Stimulated activated naive CD8-positive, alpha-beta T cell treated with anti-CD3 and anti-CD28 coated beads, Interleukin-15, Interleukin-2, amounts not matched to agents 100 ng/mL and 50 ng/mL, for 24 hours (primary cell): ENCODE measurements around the gene ASB6.
A peak's percentile ranks its signal among the peaks of the same experiment; 100 is the strongest.
"Not testable (repeated sequence)": the region's sequence is repeated elsewhere in the genome, so short reads cannot be mapped to it uniquely, and the experiment has no call there.

Experiments used
- H3K27ac Mint-ChIP-seq: one replicate; pipeline ENCODE4 v1.8.0; 2021; ENCODE audit warnings: mild to moderate bottlenecking, mixed read lengths
- H3K27me3 Mint-ChIP-seq: one replicate; pipeline ENCODE4 v1.8.0; 2021; ENCODE audit warnings: mixed read lengths
- H3K36me3 Mint-ChIP-seq: one replicate; pipeline ENCODE4 v1.8.0; 2021; ENCODE audit warnings: low read depth, mixed read lengths
- H3K4me1 Mint-ChIP-seq: one replicate; pipeline ENCODE4 v1.8.0; 2021; ENCODE audit warnings: low read depth, mixed read lengths
- H3K4me3 Mint-ChIP-seq: one replicate; pipeline ENCODE4 v1.8.0; 2021; ENCODE audit warnings: mild to moderate bottlenecking, mixed read lengths
- H3K9me3 Mint-ChIP-seq: one replicate; pipeline ENCODE4 v1.8.0; 2021; ENCODE audit warnings: mixed read lengths

The ASB6 gene

DNA sequence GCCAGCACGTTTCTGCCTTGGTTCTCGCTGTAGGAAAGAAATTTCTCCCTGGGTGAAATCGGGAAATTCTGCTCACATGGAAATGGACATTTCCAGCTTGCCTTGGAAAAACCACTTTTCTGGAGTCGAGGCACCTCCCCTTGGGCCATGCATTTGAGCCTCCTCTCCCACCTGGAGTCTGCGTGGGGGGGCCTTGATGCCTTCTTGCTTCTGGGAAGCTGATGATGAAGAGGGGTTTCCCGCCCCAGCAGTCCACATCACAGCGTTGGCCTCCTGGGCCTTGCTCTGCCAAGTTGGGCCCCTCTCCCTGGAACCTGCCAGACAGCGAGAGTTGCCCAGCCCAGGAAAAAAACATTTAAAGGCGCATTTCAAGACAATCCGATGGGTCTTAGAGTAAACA, 1.8 kb upstream of the ASB6 start:
- Mint-ChIP-seq H3K9me3 (no peaks in the 10 kb centered on the region), H3K36me3 (no peaks in the 10 kb centered on the region), H3K4me3 (no peak overlapping the region), H3K27ac (no peak overlapping the region), H3K27me3 (no peaks in the 10 kb centered on the region), H3K4me1 (peaks cover 17% of the 10 kb centered on the region)

DNA sequence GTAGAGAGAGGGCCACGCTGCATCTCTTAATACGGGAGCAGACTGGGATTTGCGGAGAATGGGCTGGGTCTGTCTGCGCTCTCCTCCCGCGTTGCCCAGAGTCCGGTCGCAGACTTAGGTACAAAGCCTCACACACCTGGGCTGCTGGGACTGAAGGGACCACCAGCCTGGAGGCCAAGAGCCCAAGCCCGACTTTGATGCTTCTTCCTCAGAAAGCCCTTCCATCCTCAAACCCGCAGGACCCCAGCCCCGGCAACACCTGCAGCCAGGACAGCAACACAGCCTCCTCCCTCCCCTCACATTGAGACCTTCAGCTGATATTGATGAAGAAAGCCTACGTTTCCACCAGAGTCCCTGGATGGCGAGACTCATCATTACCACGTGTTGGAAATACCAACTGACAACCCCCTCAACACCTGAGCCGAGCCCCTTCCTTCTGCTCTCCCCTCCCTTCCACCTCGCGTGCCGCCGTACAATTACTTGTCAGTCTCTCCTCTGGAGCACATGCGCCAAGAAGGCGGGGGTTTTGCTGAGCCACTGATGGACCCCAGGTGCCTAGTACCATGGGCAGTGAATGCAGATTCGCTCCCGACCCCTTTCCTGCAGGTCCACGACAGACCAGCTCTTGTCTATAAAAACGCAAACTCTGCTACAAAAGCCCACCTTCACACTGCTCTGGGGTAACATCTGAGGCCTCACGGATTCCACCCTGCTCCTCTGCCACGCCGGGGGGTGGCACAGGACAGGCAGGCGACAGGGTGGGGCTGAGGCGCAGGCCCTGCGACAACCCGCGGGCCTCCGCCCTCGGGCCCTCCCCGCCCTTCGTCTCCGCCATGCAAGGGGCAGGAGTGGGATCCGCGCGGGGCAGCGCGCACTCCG, 841 bp downstream of the ASB6 start:
- H3K9me3 Mint-ChIP-seq, result no peaks in the 10 kb centered on the region
- peaks cover 13% of the 10 kb centered on the region for H3K36me3 Mint-ChIP-seq
- peak overlapping the region; percentile 89 for H3K4me3 Mint-ChIP-seq
- H3K27ac Mint-ChIP-seq, result peak overlapping the region; percentile 75
- no peaks in the 10 kb centered on the region for H3K27me3 Mint-ChIP-seq
- H3K4me1 Mint-ChIP-seq, result peaks cover 17% of the 10 kb centered on the region

DNA sequence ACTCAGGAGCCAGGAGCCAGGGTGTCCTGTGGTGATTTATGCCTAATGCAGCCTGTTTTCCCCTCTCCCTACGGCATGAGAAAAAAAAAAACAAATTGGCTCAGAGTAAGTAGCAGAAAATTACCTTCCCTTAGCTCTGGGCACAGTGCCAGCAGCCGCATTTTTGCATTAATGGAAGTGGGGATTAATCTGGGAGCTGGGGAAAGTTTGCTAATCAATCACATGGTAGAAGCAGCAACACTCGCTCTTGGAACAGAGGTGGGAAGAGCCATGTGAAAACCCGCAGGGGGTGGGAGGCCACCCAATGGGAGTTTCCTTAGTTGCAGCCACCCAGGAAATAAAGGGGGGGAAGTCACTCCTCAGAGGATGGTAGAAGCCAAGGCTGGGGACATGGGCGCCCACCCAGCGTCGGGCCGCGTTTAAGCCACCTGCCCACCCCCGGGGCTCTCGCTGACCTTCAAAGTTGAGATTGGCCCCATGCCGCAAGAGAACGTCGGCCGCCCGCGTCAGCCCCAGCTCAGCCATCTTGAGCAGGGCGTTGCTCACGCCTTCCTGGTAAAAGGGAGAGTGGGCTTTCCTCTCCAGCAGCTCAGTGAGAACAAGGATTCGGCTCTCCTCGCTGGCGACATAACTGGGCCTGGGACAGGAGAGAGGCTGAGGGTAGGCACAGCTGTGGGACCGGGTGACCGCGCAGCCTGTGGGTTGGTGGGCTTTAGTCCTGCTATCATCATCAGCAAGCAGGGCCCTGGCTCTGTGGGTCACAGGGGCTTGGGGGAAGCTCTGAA, 1.7 kb downstream of the ASB6 start:
- Mint-ChIP-seq H3K27ac (no peak overlapping the region), H3K9me3 (no peaks in the 10 kb centered on the region)

DNA sequence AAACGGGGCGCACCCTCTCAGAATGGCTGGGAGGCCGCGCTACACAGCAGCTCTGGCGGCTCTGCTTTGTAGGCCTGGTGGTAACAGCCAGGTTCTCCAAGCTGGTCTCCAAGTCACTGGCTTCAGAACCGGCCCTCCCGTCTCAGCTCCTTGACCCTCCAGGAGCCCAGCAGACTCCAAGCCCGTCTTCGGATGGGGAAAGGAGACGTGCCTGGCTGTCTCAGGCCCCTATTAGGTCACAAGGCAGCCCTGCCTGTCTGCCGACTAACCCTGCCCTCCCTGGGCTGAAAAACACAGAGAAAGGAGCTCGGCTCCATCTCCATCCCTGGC, 2.2 kb downstream of the ASB6 start:
- Mint-ChIP-seq H3K9me3 (no peaks in the 10 kb centered on the region), H3K27ac (no peak overlapping the region), H3K36me3 (peaks cover 25% of the 10 kb centered on the region), H3K4me1 (peaks cover 17% of the 10 kb centered on the region), H3K27me3 (no peaks in the 10 kb centered on the region), H3K4me3 (peak overlapping the region; percentile 89)

More for the DNA sequence above, 1.7 kb downstream of the ASB6 start:
- Mint-ChIP-seq H3K27me3 (no peaks in the 10 kb centered on the region), H3K4me1 (peaks cover 17% of the 10 kb centered on the region), H3K4me3 (peak overlapping the region; percentile 89), H3K36me3 (peaks cover 19% of the 10 kb centered on the region)

DNA sequence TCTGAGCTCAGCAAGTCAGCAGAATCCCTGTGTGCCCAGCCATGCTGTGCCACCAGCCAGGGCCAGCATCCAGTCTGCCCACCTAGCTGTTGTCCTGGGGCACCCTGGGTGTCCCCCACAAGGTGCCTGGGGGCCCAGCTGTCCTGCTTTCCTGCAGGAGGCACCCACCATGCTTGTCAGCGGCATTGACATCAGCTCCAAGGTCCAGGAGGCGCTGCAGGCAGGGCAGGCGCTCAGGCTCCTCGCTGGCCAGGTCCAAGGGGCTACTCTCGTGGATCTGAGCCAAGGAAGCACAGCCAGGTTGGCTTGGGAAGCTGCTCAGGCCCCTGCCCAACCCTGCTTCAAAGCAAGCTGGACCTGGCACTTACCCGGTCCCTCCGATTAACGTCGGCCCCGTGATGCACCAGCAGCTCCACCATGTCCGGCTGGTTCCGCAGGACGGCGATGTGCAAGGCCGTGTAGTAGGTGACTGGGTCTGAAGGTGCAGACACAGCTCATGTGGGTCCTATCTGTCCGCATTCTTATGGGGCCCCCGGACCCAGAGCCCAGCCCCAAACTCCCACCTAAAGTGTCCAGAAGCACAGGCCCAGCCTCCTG, 2.8 kb downstream of the ASB6 start:
- Mint-ChIP-seq H3K9me3 (no peaks in the 10 kb centered on the region), H3K36me3 (peaks cover 26% of the 10 kb centered on the region), H3K4me1 (peaks cover 17% of the 10 kb centered on the region), H3K4me3 (no peak overlapping the region), H3K27ac (no peak overlapping the region), H3K27me3 (no peaks in the 10 kb centered on the region)

DNA sequence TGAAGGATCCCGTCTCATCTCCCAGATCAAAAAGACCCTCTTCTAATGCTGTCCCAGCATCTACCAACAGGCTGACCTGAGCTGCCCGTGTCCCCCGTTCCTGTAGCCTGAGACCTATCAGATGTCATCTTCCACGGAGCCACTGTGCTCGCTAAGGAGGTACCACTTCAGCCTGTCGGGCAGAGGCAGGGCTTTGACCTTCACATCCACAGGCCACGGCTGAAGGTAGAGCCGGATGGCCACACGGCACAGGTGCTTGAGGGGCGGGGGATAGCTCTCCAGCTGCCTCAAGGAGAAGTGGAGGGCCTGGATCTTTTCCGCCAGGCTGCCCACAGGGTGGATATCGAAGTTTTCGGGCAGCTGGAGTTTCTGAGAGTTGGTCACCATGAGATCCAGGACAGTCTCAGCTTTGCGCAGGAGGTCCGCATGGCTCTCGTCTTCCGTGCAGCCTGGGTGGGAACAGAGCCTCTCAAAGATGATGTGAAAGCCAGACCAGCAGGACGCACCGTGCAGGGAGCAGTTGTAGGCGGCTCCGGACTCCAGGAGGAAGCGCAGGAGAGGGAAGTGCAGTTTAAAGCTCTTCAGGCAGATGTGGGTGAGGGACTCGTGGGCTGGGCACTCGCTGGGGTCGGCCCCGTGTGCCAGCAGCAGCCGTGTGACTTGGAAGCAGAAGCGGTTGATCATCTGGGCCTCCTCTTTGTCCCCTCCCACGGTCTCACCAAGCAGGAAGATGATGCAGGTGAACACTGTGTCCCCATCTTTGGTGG, 4.1 kb downstream of the ASB6 start:
- peaks cover 17% of the 10 kb centered on the region for H3K4me1 Mint-ChIP-seq
- no peak overlapping the region for H3K4me3 Mint-ChIP-seq
- no peaks in the 10 kb centered on the region for H3K9me3 Mint-ChIP-seq
- no peak overlapping the region for H3K27ac Mint-ChIP-seq
- H3K36me3 Mint-ChIP-seq, result peaks cover 37% of the 10 kb centered on the region
- no peaks in the 10 kb centered on the region for H3K27me3 Mint-ChIP-seq

DNA sequence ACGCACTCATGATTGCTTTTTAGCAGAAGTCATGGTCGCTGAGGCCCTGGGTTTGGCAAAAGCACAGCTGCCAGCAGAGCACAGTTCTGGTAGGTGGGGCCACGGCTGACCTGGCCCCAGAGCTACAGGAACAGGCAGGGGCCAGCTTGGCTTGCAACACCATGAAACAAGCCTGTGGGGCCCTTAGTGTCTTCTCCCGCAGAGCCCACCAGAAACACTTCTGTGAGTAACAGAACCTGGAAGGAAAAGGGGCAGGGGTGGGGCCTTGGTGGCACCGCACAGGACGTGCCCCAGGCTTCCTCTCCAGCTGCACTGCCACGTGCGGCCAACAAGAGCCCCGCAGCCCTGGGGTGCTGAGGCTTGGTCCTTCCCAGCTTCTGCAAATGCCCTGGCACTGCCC, 4.8 kb downstream of the ASB6 start:
- Mint-ChIP-seq H3K27me3 (no peaks in the 10 kb centered on the region), H3K36me3 (peaks cover 44% of the 10 kb centered on the region), H3K4me1 (peaks cover 24% of the 10 kb centered on the region), H3K9me3 (no peaks in the 10 kb centered on the region), H3K4me3 (no peak overlapping the region), H3K27ac (no peak overlapping the region)

DNA sequence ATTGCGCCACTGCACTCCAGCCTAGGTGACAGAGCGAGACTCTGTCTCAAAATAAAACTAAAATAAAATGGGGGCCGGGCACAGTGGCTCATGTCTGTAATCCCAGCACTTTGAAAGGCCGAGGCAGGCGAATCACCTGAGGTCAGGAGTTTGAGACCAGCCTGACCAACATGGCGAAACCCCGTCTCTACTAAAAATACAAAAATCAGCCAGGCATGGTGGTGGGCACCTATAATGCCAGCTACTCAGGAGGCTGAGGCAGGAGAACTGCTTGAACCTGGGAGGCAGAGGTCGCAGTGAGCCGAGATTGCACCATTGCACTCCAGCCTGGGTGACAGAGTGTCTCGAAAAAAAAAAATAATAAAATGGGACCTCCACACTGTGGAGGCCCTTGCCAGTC, 5.6 kb downstream of the ASB6 start:
- not testable (repeated sequence) for H3K9me3 Mint-ChIP-seq, H3K27me3 Mint-ChIP-seq, H3K4me3 Mint-ChIP-seq, H3K27ac Mint-ChIP-seq
- Mint-ChIP-seq H3K36me3 (peaks cover 51% of the 10 kb centered on the region), H3K4me1 (peaks cover 30% of the 10 kb centered on the region)

DNA sequence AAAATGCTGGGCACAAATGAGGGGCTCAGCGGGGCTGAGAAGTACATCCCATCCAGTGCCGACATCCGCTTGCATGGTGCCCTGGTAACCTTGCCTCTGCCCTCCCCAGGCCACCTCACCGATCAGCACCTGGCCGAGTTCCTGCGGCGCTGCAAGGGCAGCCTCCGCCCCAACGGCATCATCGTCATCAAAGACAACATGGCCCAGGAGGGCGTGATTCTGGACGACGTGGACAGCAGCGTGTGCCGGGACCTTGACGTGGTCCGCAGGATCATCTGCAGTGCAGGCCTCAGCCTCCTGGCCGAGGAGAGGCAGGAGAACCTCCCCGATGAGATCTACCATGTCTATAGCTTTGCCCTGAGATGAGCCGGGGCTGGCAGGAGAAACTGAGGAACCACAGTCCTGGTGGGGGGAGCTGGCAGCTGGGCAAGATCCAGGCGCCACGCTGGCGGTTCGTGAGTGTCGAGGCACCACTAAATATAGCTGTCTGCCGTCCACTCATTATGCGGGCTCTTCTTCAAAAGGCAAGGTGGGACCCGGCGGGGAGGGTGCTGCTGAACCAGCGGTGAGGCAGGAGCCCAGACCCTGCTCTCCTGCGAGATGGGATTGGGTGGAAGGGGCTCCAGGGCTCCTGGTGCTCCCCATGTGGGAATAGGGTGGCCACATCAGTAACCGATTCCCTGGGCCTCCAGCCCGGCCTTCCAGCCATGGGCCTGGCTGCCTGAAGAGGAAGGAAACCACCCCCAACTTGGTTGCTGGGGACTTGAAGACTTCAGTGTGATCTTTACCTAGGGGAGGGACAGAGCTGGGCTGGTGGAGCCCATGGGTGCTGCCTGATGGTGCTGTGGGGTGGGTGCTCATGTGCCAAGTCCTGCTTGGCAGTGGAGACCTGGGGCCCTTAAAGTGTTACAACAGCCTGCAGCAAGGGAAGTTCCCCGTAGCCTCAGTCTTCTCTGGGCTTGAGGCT, 6.6 kb downstream of the ASB6 start:
- H3K27ac Mint-ChIP-seq, result no peak overlapping the region

DNA sequence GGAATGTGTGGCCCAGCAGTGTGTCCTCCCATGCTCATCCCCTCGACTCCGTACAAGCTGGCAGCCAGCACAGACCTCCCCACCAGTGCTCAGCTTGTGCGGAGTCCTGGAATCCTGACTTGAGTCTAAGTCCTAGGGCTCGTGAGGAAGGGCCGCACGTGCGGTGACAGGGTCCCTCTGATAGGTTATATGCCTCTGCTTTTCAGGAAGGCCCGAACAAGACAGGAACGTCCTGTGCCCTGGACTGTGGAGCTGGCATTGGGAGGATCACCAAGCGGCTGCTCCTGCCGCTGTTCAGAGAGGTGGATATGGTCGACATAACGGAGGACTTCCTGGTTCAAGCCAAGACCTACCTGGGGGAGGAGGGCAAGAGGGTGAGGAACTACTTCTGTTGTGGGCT, 8.1 kb downstream of the ASB6 start:
- no peak overlapping the region for H3K4me3 Mint-ChIP-seq
- peaks cover 66% of the 10 kb centered on the region for H3K36me3 Mint-ChIP-seq
- peaks cover 39% of the 10 kb centered on the region for H3K4me1 Mint-ChIP-seq
- no peaks in the 10 kb centered on the region for H3K27me3 Mint-ChIP-seq
- no peaks in the 10 kb centered on the region for H3K9me3 Mint-ChIP-seq
- no peak overlapping the region for H3K27ac Mint-ChIP-seq

More for the DNA sequence above, 6.6 kb downstream of the ASB6 start:
- no peak overlapping the region for H3K4me3 Mint-ChIP-seq
- no peaks in the 10 kb centered on the region for H3K27me3 Mint-ChIP-seq
- H3K4me1 Mint-ChIP-seq, result peaks cover 30% of the 10 kb centered on the region
- peaks cover 59% of the 10 kb centered on the region for H3K36me3 Mint-ChIP-seq
- no peaks in the 10 kb centered on the region for H3K9me3 Mint-ChIP-seq

DNA sequence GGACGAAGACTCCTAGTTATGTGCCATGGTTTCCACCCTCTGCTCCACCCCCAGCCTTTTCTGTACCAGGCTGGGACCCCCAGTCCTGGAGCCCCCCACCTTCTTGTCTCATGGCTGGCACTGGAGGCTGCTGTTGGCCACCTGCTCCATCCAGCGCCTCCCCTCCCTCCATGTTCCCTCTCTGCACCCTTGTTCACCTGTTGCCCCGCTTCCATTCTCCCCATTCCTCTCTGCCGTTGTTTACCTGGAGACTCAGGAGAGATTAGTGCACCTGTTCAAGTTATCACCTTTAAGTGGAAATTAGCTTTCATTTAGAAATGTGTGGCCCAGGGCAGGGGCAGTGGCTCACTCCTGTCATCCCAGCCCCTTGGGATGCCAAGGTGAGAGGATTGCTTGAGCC, 8.7 kb downstream of the ASB6 start:
- Mint-ChIP-seq H3K9me3 (no peaks in the 10 kb centered on the region), H3K27me3 (no peaks in the 10 kb centered on the region), H3K4me3 (no peak overlapping the region), H3K4me1 (peaks cover 46% of the 10 kb centered on the region), H3K36me3 (peaks cover 62% of the 10 kb centered on the region), H3K27ac (peak overlapping the region; percentile 21)

DNA sequence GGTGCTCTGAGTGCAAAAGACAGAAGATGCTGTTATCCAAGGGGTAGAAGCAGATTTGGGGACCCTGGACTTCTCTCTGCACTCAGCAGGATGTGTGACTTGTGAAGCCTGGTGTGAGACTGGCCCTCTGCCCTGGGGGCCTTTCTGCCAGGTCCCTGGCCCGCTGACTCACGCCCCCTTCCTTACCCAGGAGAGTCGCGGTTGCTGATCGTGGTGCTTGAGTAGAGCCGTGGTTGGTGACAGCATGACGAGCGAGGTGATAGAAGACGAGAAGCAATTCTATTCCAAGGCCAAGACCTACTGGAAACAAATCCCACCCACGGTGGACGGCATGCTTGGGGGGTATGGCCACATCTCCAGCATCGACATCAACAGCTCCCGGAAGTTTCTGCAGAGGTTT, 9.5 kb downstream of the ASB6 start:
- H3K4me1 Mint-ChIP-seq, result peaks cover 53% of the 10 kb centered on the region
- H3K36me3 Mint-ChIP-seq, result peaks cover 58% of the 10 kb centered on the region
- H3K27me3 Mint-ChIP-seq, result no peaks in the 10 kb centered on the region
- no peak overlapping the region for H3K4me3 Mint-ChIP-seq
- H3K27ac Mint-ChIP-seq, result peak overlapping the region; percentile 83
- H3K9me3 Mint-ChIP-seq, result no peaks in the 10 kb centered on the region

DNA sequence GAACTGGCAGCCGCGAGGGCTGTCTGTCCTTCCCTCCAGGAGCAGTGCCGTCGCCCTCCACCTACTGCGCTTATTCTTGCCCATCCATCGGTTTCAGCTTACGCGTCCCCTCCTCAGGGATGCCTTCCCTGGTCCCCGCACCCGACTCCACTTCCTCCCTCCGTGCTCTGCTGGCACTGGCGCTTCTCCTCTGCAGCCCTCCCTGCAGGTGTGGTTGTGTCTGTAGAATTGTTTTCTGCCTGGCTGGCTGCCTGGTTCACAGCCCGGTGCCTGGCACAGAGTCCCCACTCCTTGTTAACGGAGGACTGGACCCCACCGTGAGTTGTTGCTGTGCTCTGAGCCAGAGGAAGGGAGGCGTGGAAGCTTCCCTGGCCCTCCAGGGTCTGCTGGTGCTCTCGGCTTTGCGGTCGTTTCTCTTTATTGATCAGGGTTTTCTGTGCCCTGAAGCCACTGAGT, 10.2 kb downstream of the ASB6 start:
- Mint-ChIP-seq H3K27ac (peak overlapping the region; percentile 58), H3K4me3 (no peak overlapping the region), H3K4me1 (peaks cover 61% of the 10 kb centered on the region), H3K36me3 (peaks cover 63% of the 10 kb centered on the region), H3K9me3 (no peaks in the 10 kb centered on the region), H3K27me3 (no peaks in the 10 kb centered on the region)
